CD4-positive, alpha-beta T cell treated with Interferon alpha-2 for 1 hour (primary cell): ENCODE measurements around the gene TBX6.

Source experiments
- DNase-seq, 2 donors: peaks; one replicate each; pipeline ENCODE4 v3.0.0-alpha.2; 2020 to 2022

The TBX6 gene

DNA sequence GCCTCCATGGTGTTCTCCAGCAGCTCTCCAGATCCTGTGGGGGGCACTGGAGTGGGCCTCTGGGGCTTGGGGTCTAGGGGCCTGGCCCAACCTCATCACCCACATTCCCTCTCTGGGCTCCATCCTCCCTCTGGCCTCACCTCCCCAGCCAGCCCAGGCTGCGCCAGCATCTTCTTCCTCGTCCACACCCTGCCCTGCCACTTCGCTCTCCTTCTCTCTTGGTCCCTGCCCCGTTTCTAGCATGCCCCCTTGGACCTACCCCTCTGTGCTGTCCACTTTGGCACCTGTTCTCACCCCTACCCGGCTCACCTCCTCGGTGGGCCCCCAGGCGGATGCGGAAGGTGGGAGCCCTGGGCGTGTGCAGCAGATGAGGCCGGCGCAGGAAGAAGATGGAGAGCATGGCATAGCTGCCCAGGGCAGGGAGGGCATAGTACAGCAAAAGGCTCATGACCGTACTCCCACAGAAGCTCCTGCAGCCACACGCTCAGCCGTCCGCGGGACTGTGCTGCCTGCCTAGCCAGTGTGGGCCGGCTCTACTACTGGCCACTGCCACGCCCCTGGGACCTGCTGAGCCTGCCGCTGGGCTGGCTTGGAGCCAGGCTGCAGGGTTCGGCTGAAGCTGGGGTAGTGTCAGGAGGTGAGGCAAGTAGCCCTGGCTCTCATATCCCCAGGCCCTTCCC lies 21.4 kb upstream of the TBX6 start, which contains the start of gene GDPD3:
TSS of gene GDPD3 (minus strand) at position 507 of the 680 bp plus-strand sequence. CDS start at position 448, 59 bp downstream.
- DNase-seq: no peak

- DNase-seq: peak; percentile 32 to 62
Measured at GRCh38 chr16:30112197-30113030, 20.7 kb upstream of the TBX6 start.

DNA sequence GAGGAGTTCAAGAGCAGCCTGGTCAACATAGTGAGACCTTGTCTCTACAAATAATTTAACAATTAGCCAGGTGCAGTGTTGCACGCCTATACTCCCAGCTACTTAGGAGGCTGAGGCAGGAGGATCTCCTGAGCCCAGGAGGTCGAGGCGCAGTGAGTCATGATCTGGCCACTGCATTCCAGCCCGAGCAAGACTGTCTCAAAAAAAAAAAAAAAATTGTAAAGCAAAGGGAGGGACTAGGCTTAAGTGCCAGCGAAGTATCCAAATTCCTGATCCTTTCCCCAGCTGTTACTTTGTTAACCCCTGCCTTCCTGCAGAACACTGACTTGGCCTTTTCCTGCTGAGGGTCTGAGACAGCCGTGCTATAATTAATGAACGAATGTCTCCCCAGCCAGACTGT lies 18.9 kb upstream of the TBX6 start:
- DNase-seq: no peak

DNA sequence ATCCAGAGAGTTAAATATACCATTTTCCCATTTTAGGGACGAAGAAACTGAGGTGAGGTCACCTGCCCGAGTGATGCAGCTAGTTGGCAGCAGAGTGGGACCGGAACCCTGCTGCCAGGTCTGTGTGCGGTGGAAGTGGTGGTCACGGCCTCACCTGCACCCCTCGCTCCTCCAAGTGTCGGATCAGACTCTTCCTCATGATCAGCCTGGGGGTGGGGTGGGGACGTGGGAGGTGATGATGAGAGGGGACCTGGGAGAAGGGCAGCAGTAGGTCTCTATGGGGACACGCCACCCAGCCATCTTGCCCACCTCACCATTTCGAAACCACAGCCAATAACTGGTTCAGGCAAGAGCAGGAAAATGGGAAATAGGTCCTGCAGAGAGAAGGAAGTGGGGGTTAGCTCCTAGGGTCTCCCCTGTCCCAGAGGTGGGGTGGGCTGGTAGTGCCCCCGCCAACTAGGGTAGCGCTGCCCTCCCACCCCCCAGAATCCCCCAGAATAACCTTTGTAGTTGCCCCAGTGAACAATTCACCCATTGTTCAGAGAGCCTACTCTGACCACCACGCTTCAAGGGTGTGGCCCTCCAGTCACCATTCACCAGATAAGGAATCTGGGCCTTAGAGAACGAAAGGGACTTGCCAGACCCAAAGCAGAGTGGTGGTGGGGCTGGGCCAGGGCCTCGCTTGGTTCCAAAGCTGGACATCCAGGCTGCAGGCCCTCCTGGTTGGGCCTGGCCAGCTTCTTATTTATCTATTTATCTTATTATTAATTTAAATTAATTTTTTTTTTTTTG lies 16.5 kb upstream of the TBX6 start:
- no peak for DNase-seq

DNA sequence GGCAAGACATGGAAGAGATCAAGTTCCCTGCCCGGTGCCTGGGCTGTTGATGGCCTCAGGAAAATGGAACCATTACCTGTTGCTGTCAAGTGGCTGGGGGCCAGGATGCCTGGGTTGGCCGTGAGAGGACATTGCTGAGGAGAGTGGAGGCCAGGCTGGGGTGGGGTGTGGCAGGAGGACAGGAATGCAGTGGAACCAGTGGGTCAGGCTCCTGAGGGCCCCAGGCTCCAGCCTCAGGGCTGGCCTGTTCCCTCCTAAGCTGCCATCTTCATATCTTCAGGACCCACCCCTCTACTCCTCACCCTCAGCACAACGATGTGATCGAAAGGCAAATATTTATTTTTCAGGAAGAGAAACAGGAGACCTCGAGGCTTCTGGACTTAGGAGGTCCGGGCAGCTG lies 12.8 kb upstream of the TBX6 start:
- DNase-seq: no peak

DNA sequence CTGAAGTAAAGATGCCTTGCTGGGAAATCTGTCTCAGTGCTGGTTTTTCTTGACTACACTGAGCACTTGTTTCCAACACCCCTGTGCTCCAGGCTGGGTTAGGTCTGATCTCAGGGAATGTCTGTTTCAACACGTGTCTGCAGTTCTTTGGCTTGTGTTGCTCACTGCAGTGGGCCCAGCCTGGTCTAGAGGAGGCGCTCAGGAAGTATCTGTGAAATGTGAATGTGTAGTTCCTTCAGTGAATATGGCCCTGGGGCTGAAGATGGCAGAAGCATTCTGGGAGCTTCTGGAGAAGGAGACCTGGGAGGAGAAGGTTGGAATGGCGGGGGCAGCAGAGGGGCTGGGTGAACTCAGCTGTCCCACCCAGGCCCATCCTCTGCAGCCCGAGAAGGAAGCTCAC lies 12.4 kb upstream of the TBX6 start:
- no peak for DNase-seq

GRCh38 chr16:30096862-30097563 lies 5.3 kb upstream of the TBX6 start:
- DNase-seq: peak; percentile 19 to 44

GRCh38 chr16:30096105-30096861 lies 4.6 kb upstream of the TBX6 start, which contains the start of gene YPEL3:
YPEL3 (minus strand) TSS chr16:30096213; CDS start chr16:30095482, 731 bp downstream.
- DNase-seq: peak; percentile 89 to 93

DNA sequence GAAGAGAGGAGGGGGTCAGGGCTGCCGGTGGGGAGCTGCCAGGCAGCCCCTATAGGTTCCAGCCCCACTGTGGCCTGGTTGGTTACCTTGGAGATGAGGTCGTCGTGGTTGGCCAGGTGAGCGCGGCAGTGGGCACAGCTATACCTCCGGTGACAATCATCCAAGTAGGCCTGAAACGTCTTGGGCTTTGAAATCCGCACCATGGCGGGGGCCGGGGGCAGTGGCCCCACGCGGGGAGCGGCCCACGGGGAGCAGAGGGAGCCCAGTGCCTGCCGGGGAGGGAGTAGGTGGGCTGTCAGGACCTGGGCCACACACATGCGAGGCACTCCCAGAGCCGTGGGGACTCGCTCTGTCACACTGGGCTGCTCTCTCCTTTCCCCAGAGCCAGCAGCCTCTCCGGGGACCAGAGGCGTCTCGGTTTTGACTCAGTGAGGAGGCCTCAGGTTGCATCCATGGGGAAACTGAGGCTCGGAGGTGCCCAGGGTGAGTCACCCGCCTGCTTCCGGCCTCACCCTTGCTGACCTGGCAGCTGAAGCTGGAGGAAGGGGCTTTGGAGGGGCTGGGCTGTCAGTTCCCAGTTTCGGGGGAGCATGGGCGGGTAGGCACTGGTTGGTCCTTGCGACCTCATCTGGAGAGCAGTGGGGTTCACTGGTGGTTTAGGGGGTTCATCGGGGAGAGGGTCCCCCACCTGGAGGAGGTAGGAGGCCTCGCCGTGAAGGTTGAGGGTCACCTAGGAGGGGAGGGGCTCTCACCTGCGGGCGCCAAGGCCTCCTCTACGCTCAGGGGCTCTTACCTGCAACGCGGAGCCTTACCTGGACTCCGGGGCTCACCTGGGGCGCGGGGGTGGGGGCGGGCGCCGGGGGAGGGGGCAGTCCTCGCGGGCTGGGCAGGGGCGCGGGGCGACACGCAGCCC lies 3.7 kb upstream of the TBX6 start:
- no peak for DNase-seq

DNA sequence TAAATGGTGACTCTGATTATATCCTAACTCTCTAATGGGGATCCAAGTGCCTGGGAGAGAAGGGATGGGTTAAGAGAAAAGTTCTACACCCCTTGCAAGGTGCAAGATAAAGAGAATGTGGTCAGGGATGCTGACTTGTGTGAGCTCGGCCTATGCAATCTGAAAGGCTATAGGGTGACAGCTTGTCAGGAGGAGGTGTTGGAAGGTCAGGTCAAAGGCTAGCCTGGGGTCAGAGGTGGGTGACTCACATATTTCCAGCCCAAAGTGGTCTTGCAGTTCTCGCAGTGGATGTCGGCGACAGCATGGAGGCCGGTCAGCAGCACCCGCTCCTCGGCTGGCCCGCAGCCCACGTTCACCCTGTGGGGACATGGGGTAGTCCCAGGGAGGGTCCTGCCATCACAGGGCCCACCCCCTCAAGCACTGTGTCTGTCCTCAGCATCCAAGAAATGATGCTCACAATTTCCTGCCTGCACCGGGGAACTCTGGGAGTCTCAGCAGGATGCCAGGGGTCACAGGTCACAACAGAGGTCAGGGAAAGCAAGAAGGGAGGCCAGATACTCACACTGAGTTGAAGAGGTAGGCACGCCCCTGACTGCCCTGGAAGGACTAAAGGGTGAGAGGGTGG lies 2.9 kb upstream of the TBX6 start:
- no peak for DNase-seq

DNA sequence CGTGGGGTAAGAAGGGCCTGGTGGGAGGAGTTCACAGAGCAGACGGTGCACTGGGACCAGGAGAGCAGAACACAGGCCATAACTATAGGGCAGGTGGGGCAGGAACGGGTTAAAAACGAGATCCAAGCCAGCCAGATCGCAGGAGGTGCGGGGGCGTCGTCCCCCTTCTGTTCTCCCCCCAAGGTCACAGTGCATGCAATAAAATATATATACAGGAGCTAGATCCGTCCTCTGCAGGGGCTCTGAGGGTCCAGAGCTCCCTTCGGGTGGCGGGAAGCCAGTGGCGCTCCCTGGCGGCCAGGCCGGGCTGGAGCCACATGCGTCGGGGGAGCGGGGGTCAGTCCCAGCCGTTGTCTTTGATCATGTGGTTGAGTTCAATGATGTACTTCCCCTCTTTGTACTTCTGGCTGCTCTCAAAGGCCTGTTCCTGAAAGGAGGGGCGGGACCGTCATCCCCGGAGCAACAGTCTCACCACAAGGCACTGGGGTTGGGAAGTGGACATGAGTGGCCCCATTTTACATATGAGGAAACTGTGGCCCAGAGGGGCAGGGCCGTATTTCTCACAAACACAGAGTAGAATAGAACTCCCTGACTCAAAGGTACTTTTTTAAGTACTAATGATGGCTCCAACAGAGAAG lies 768 bp upstream of the TBX6 start:
- DNase-seq: peak; percentile 80 to 86

- no peak for DNase-seq
Measured at GRCh38 chr16:30090610-30091331, 953 bp downstream of the TBX6 start.

DNA sequence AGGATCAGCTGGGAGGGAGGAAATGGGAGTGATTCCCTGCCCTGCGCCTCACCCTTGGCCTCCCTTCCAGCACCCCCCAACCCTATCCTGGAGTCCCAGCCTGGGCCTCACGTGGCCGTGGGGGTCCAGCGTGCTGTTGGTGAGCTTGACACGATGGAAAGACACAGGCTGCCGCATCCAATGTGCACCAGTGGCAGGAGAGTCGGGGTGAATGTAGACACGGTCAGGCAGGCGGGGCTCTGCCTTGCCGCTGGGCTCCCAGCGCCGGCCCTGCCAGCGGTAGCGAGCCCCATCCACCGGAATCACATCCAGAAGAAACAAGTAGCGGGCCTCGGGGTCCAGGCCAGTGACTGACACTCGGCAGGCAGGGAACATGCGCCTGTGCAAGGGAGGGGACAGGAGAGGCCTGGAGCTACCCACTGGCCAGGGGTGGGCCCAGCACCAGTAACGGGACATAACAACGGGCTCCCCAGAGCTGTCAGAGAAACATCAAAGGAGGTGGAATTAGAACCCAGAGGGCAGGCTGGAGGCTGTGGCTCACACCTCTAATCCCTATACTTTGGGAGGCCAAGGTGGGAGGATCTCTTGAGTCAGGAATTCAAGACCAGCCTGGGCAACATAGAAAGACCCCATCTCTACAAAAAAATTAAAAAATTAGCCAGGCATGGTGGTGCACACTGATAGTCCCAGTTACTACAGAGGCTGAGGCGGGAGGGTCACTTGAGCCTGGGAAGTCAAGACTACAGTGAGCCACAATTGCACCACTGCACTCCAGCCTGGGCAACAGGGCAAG lies 2.7 kb downstream of the TBX6 start:
- no peak for DNase-seq

DNA sequence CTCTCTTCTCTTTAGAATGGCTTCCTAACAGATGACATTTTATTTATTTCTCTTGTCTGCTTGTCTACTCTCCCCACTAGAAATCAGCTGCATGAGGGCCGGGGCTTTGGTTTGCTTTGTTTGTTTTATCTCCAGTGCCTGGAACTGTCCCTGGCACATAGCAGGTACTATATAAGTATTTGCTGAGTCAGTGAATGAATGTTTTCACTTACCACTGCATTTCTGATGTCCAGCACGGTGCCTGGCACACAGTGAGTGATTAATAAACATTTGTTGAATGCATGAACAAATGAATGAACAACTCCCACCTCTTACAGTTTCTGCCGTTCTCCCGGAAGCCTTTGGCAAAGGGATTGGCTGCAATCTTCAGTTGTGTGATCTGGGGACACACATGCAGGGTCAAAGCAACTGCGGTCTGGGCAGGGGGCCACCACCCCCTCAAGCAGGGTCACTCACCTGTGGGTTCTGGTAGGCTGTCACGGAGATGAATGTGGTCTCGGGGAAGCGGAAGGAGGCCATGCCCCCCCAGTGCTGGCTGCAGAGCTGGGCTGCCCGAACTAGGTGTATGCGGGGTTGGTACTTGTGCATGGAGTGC lies 3.4 kb downstream of the TBX6 start:
- no peak for DNase-seq

GRCh38 chr16:30087181-30087898 lies 4.4 kb downstream of the TBX6 start:
- peak in 1 of 2 donors; percentile 55 for DNase-seq

DNA sequence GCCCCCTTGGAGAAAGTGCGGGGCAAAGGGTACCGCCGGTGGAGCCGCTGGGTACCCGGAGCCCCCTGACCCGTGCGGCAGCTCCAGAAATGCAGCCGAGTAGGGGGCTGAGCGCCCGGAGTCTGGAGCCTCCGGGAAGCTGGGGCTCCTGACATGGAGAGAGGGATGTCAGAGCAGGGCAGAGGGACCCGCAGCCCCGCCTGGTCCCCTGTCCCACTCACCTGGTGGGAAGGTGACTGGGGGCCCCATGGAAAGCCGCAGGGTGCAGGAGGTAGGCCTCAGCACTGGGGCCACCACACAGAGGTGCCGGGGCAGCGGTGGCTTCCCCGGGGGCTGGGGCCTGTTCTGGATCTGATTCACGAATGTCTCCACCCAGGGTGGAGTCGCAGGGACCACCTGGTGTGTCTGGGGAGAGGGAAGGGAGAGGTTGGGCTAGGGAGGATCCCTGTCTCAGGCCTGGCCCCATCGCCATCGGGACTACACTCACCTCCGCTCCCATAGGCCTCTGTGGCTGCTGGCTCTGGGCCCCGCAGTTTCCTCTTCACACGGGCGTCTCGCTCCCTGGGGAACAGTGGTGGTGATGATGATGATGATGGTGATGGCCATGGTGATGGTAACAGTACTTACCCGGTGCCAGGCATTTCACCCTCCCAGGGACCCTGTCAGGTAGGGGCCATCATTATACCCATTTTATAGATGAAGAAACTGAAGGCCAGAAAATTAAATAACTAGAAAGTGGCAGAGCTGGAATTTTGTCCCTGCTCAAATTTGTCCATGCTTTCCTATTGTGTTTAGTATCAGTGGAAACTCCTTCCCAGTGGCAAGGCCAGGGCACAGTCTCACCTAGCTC lies 5.2 kb downstream of the TBX6 start:
- DNase-seq: no peak
